HUES48 (cell line): Measurements from ENCODE around the gene CCR6.

ENCODE experiments used
- H3K27ac ChIP-seq: one replicate; pipeline ENCODE4 v1.7.0; 2013; ENCODE audit warnings: low read depth, low read length, inconsistent platforms
- H3K27me3 ChIP-seq: 2 replicates; pipeline ENCODE4 v1.6.1; 2013; ENCODE audit warnings: mild to moderate bottlenecking, low read length; ENCODE audit not compliant: control insufficient read depth, insufficient read depth
- H3K36me3 ChIP-seq: 2 replicates; pipeline ENCODE4 v1.6.1; 2013; ENCODE audit warnings: low read length; ENCODE audit not compliant: control insufficient read depth, insufficient read depth
- H3K4me1 ChIP-seq: 2 replicates; pipeline ENCODE4 v1.6.1; 2013; ENCODE audit warnings: mild to moderate bottlenecking, low read length; ENCODE audit not compliant: control insufficient read depth, insufficient read depth
- H3K4me3 ChIP-seq: 2 replicates; pipeline ENCODE4 v1.5.1; 2013; ENCODE audit warnings: mild to moderate bottlenecking, low read depth, low read length
- H3K9ac ChIP-seq: 2 replicates; pipeline ENCODE4 v1.6.1; 2013; ENCODE audit warnings: mild to moderate bottlenecking, low read depth, low read length, moderate library complexity
- H3K9me3 ChIP-seq: 2 replicates; pipeline ENCODE4 v1.6.1; 2013; ENCODE audit warnings: low read length; ENCODE audit not compliant: control insufficient read depth, insufficient read depth

CCR6 gene

GRCh38 chr6:167098825-167099225 lies 24.1 kb upstream of the CCR6 start:
- Histone ChIP-seq H3K9me3 (no peaks in the 10 kb centered on the region), H3K27me3 (no peaks in the 10 kb centered on the region), H3K36me3 (no peaks in the 10 kb centered on the region), H3K27ac (no peak overlapping the region), H3K4me3 (no peak overlapping the region), H3K9ac (no peak overlapping the region), H3K4me1 (peaks cover 11% of the 10 kb centered on the region)

DNA sequence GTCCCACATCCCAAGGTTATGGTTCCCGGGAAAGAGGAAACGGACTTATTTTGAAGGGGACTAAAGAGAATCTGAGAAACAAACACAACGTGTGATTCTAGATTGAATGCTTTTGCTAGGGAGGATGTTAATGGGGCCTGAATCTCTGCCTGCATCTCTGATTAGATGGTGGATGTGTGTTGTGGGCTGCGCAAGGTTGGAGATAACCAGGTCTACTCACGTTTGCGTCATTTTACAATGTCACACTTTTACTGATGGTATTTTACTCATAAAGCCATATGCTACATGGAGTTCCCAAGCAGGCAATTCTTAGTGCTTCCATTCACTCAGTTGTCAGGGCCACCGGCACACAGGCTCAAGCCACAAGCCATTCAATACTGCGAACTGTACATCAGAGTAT lies 23.2 kb upstream of the CCR6 start:
- H3K36me3 ChIP-seq, result no peaks in the 10 kb centered on the region
- H3K9ac ChIP-seq, result no peak overlapping the region
- H3K27me3 ChIP-seq, result no peaks in the 10 kb centered on the region
- H3K27ac ChIP-seq, result no peak overlapping the region
- no peaks in the 10 kb centered on the region for H3K9me3 ChIP-seq
- H3K4me3 ChIP-seq, result no peak overlapping the region
- H3K4me1 ChIP-seq, result peaks cover 5% of the 10 kb centered on the region

- Histone ChIP-seq H3K4me3 (no peak overlapping the region), H3K9ac (no peak overlapping the region), H3K27me3 (no peaks in the 10 kb centered on the region), H3K9me3 (no peaks in the 10 kb centered on the region), H3K27ac (no peak overlapping the region), H3K4me1 (peaks cover 4% of the 10 kb centered on the region; the same call in 1 of the 2 replicates), H3K36me3 (no peaks in the 10 kb centered on the region)
Observed at GRCh38 chr6:167100241-167100674, 22.6 kb upstream of the CCR6 start.

- Histone ChIP-seq H3K4me1 (peaks cover 4% of the 10 kb centered on the region; the same call in 1 of the 2 replicates), H3K9ac (no peak overlapping the region), H3K36me3 (no peaks in the 10 kb centered on the region), H3K4me3 (no peak overlapping the region), H3K27ac (no peak overlapping the region), H3K27me3 (no peaks in the 10 kb centered on the region), H3K9me3 (no peaks in the 10 kb centered on the region)
Observed at GRCh38 chr6:167102318-167102717, 20.6 kb upstream of the CCR6 start.

- Histone ChIP-seq H3K9ac (no peak overlapping the region), H3K9me3 (no peaks in the 10 kb centered on the region), H3K4me1 (peaks cover 4% of the 10 kb centered on the region; the same call in 1 of the 2 replicates), H3K4me3 (no peak overlapping the region), H3K36me3 (no peaks in the 10 kb centered on the region), H3K27ac (no peak overlapping the region), H3K27me3 (no peaks in the 10 kb centered on the region)
Observed at GRCh38 chr6:167103041-167103891, 19.6 kb upstream of the CCR6 start.

GRCh38 chr6:167104388-167104787 lies 18.5 kb upstream of the CCR6 start:
- no peaks in the 10 kb centered on the region for H3K9me3 ChIP-seq
- H3K27me3 ChIP-seq, result no peaks in the 10 kb centered on the region
- H3K4me1 ChIP-seq, result no peaks in the 10 kb centered on the region
- no peak overlapping the region for H3K27ac ChIP-seq
- H3K4me3 ChIP-seq, result no peak overlapping the region
- no peak overlapping the region for H3K9ac ChIP-seq
- H3K36me3 ChIP-seq, result no peaks in the 10 kb centered on the region

GRCh38 chr6:167105060-167105459 lies 17.8 kb upstream of the CCR6 start:
- H3K36me3 ChIP-seq, result no peaks in the 10 kb centered on the region
- no peak overlapping the region for H3K4me3 ChIP-seq
- H3K27ac ChIP-seq, result no peak overlapping the region
- no peaks in the 10 kb centered on the region for H3K9me3 ChIP-seq
- no peaks in the 10 kb centered on the region for H3K27me3 ChIP-seq
- no peak overlapping the region for H3K9ac ChIP-seq
- no peaks in the 10 kb centered on the region for H3K4me1 ChIP-seq

DNA sequence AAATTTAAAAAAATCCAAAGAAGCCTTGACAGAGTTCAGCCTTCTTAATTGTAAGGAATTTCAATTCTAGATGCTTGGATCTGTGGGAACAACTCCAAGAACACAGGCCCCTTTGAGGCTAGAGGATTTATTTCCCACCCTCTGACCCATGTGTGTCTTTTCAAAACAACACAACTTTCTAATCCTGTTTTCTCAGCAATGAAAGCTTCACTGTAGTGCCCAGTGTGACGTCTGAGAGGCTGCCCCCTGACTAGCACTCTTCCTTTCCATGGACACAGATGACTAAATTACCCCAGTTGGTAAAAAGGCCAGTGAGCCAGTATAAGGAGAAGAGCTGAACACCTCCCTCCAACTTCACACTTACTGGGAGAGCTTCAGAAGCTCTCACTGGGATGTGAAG lies 16.5 kb upstream of the CCR6 start:
- H3K4me3 ChIP-seq, result no peak overlapping the region
- H3K4me1 ChIP-seq, result no peaks in the 10 kb centered on the region
- H3K36me3 ChIP-seq, result no peaks in the 10 kb centered on the region
- H3K9ac ChIP-seq, result no peak overlapping the region
- H3K9me3 ChIP-seq, result no peaks in the 10 kb centered on the region
- no peak overlapping the region for H3K27ac ChIP-seq
- no peaks in the 10 kb centered on the region for H3K27me3 ChIP-seq

- H3K4me1 ChIP-seq, result no peaks in the 10 kb centered on the region
- H3K9me3 ChIP-seq, result no peaks in the 10 kb centered on the region
- H3K4me3 ChIP-seq, result no peak overlapping the region
- no peaks in the 10 kb centered on the region for H3K36me3 ChIP-seq
- no peak overlapping the region for H3K9ac ChIP-seq
- H3K27ac ChIP-seq, result no peak overlapping the region
- no peaks in the 10 kb centered on the region for H3K27me3 ChIP-seq
Observed at GRCh38 chr6:167107787-167108186, 15.1 kb upstream of the CCR6 start.

GRCh38 chr6:167108278-167108677 lies 14.6 kb upstream of the CCR6 start:
- no peaks in the 10 kb centered on the region for H3K36me3 ChIP-seq
- no peaks in the 10 kb centered on the region for H3K9me3 ChIP-seq
- H3K27ac ChIP-seq, result no peak overlapping the region
- no peak overlapping the region for H3K9ac ChIP-seq
- no peak overlapping the region for H3K4me3 ChIP-seq
- no peaks in the 10 kb centered on the region for H3K27me3 ChIP-seq
- H3K4me1 ChIP-seq, result no peaks in the 10 kb centered on the region

- Histone ChIP-seq H3K27ac (no peak overlapping the region), H3K9me3 (no peaks in the 10 kb centered on the region), H3K4me3 (no peak overlapping the region), H3K9ac (no peak overlapping the region), H3K27me3 (no peaks in the 10 kb centered on the region), H3K36me3 (no peaks in the 10 kb centered on the region), H3K4me1 (no peaks in the 10 kb centered on the region)
Observed at GRCh38 chr6:167109651-167110050, 13.2 kb upstream of the CCR6 start.
